Measurements from ENCODE around the gene MYO3B.

DNA sequence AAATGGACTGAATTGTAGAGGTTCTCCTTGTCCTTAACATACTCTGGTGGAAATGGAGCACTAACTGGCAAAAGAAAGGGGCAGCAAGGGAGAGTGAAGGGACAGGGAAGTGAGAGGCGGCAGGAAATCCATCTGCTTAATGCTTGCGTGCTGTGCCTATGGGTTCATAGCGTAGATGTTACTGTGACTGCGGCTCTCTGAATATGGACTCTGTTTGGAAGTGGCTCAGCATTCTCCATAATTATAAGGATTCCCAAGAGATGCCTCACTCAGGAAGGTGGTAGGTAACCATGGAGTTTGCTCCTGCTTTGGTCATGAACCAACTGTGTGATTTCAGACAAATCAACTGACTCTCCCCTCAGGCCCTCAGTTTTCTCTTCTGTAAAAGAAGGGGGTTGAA, 50.0 kb downstream of the MYO3B start:
- TF ChIP-seq, protein P1, sequence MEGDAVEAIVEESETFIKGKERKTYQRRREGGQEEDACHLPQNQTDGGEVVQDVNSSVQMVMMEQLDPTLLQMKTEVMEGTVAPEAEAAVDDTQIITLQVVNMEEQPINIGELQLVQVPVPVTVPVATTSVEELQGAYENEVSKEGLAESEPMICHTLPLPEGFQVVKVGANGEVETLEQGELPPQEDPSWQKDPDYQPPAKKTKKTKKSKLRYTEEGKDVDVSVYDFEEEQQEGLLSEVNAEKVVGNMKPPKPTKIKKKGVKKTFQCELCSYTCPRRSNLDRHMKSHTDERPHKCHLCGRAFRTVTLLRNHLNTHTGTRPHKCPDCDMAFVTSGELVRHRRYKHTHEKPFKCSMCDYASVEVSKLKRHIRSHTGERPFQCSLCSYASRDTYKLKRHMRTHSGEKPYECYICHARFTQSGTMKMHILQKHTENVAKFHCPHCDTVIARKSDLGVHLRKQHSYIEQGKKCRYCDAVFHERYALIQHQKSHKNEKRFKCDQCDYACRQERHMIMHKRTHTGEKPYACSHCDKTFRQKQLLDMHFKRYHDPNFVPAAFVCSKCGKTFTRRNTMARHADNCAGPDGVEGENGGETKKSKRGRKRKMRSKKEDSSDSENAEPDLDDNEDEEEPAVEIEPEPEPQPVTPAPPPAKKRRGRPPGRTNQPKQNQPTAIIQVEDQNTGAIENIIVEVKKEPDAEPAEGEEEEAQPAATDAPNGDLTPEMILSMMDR (IDR thresholded peaks at IDR 0.05), result no peak
- TF ChIP-seq POLR2A (IDR thresholded peaks at IDR 0.05), result no peak
